ENCODE data around the gene CMTM2. TPM values are rescaled to one million over a fixed set of nuclear protein-coding genes. Genes with fewer than 3 reads are reported as not detected.
A peak's percentile ranks its signal among the peaks of the same experiment; 100 is the strongest.

The CMTM2 gene
- total and polyA plus RNA-seq, 2 experiments from 2014 or later: 0.88 TPM; not detected in 1

GRCh38 chr16:66544016-66544757 is 35.1 kb upstream of the CMTM2 start:
- H3K4me1 ChIP-seq (ENCODE audit: low read depth): peaks cover 24% of the 10 kb centered on the region
- no peak overlapping the region for H3K4me3 ChIP-seq
- TF ChIP-seq CTCF (IDR thresholded peaks at IDR 0.05; ENCODE audit: low read depth, low read length): no peak
- H3K36me3 ChIP-seq: no peaks in the 10 kb centered on the region
- no peaks in the 10 kb centered on the region for H3K27me3 ChIP-seq
- H3K9me3 ChIP-seq (ENCODE audit: low read depth): no peaks in the 10 kb centered on the region
- peak overlapping the region; percentile 25 for H3K27ac ChIP-seq
- no peak for DNase-seq (ENCODE audit: low read depth in 1 of 2, low spot score in 1 of 2)

- Histone ChIP-seq H3K27me3 (no peaks in the 10 kb centered on the region), H3K4me3 (no peak overlapping the region), H3K36me3 (no peaks in the 10 kb centered on the region), H3K9me3 (ENCODE audit: low read depth) (no peaks in the 10 kb centered on the region), H3K27ac (no peak overlapping the region), H3K4me1 (ENCODE audit: low read depth) (peaks cover 21% of the 10 kb centered on the region)
- no peak for TF ChIP-seq CTCF (IDR thresholded peaks at IDR 0.05; ENCODE audit: low read depth, low read length)
- DNase-seq (ENCODE audit: low read depth in 1 of 2, low spot score in 1 of 2): no peak
These were observed 31.9 kb upstream of the CMTM2 start for GRCh38 chr16:66547101-66547989.

DNA sequence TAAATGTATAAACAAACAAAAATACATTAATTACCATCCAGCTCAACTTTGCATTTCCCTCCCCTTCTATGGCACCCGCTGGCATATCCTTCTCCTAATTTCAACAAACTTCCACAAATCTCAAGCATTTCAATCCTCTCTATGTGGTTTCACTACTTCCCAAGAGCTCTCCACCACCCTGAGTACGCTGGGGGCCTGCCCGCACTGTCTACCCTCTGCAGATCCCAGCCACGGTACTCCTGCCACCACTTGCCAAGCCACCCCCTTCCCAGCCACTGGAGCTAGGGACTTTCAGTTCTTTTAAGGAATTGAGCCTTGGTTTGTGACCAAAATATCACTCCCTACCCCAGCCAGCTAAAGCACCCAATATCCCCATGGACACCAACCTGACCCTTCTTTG is 31.2 kb upstream of the CMTM2 start:
- DNase-seq (ENCODE audit: low read depth in 1 of 2, low spot score in 1 of 2): no peak
- no peaks in the 10 kb centered on the region for H3K36me3 ChIP-seq
- no peak for TF ChIP-seq CTCF (IDR thresholded peaks at IDR 0.05; ENCODE audit: low read depth, low read length)

DNA sequence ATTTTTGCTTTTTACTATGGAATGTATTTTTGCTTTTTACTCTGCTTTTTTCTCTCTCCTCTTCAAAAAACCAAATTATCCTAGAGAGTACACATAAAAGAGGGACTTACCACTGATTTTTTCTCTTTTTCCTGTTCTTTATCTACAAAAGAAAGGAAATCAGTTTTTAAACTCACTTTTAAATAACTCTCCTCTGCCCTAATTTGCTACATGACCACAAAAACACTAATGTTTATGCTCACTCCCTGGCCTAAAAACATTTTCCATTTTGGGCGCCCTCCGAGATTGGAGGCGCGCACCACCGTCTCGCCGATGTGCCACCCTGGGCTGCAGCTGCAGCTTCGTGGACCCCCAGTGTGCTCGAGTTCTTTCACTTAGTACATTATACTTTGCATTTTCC is 30.4 kb upstream of the CMTM2 start:
- Histone ChIP-seq H3K4me3 (peak overlapping the region; percentile 54), H3K4me1 (ENCODE audit: low read depth) (peaks cover 26% of the 10 kb centered on the region), H3K27me3 (no peaks in the 10 kb centered on the region), H3K9me3 (ENCODE audit: low read depth) (no peaks in the 10 kb centered on the region), H3K27ac (peak overlapping the region; percentile 88), H3K36me3 (no peaks in the 10 kb centered on the region)
- TF ChIP-seq CTCF (IDR thresholded peaks at IDR 0.05; ENCODE audit: low read depth, low read length): no peak
- DNase-seq (ENCODE audit: low read depth in 1 of 2, low spot score in 1 of 2): no peak

More for the DNA sequence above, 31.2 kb upstream of the CMTM2 start:
- no peaks in the 10 kb centered on the region for H3K27me3 ChIP-seq
- no peak overlapping the region for H3K27ac ChIP-seq
- H3K4me3 ChIP-seq: no peak overlapping the region
- H3K9me3 ChIP-seq (ENCODE audit: low read depth): no peaks in the 10 kb centered on the region
- peaks cover 25% of the 10 kb centered on the region for H3K4me1 ChIP-seq (ENCODE audit: low read depth)

GRCh38 chr16:66549284-66550131 is 29.8 kb upstream of the CMTM2 start, which contains the start of gene TK2:
Gene TK2 (minus strand): TSS chr16:66550122. CDS start chr16:66550061, 61 bp downstream.
- Histone ChIP-seq H3K27me3 (no peaks in the 10 kb centered on the region), H3K36me3 (no peaks in the 10 kb centered on the region), H3K27ac (peak within 1 kb of the TSS; percentile 88), H3K4me3 (peak within 1 kb of the TSS; percentile 54), H3K9me3 (ENCODE audit: low read depth) (no peaks in the 10 kb centered on the region), H3K4me1 (ENCODE audit: low read depth) (peaks cover 20% of the 10 kb centered on the region)
- peak; percentile 32 for TF ChIP-seq CTCF (IDR thresholded peaks at IDR 0.05; ENCODE audit: low read depth, low read length)
- DNase-seq (ENCODE audit: low read depth in 1 of 2, low spot score in 1 of 2): peak; percentile 78 to 85

Measured in cardiac muscle cell (in vitro differentiated cells and primary cell).